HG03460 (cell line): Measurements from ENCODE around the gene NRBF2.
"Not testable (repeated sequence)": the region's sequence is repeated elsewhere in the genome, so short reads cannot be mapped to it uniquely, and the experiment has no call there.

ENCODE experiments used
- ATAC-seq: cut with Tn5 transposase; IDR thresholded peaks from one replicate; pipeline ENCODE4 v1.9.1; 2021; ENCODE audit not compliant: unreplicated experiment

Gene NRBF2

GRCh38 chr10:63116452-63117072 is 16.6 kb upstream of the NRBF2 start:
- ATAC-seq = no peak

DNA sequence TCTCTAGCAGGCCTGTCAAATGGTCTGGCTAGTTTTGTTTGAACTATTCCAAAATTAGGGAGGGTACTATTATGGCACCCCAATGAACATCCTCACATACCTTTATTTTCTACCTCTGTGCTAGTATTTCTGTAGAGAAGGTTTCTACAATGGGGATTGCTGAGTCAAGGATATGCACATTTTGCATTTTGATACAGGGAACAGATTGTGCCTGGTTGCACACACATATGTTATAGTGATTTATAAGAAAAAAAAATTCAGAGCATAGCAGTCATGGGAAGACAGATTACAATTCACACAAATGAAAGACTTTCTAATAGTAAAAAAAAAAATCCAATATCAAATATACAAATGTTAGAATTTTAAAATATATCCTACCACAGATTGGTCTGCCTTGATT is 14.1 kb upstream of the NRBF2 start:
- no peak for ATAC-seq

- ATAC-seq = no peak
Observed at GRCh38 chr10:63120554-63120953, 12.6 kb upstream of the NRBF2 start.

DNA sequence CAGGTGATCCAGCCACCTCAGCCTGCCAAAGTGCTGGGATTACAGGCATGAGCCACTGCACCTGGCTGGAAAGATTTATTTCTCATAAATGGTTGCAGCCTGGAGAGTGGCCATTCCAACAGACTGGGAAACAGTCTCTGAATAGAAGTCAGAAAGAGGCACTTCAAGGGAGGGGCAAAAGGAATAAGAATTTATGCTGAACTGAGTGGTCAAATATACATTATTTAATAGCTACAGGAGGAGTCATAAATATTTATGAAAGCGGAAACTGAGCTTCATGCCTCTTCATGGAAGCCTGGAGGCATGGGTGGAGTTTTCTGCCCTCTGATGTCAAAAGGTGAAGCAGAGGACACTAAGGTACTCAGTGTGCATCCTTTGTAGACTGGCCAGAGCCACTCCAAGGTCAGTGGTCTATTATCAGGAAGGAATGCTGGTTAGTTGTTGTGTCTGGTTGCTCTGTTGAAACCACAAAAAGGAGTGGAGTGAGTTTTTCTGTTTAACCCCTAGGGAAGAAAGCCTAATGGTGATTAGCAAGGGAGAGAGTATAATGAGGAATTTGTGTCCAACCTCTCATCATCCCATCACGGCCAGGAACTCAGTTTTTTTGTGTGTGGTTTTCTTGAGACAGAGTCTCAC is 9.3 kb upstream of the NRBF2 start:
- ATAC-seq = no peak

- no peak for ATAC-seq
Observed at GRCh38 chr10:63125459-63125858, 7.7 kb upstream of the NRBF2 start.

GRCh38 chr10:63128443-63128842 is 4.7 kb upstream of the NRBF2 start:
- ATAC-seq = no peak

DNA sequence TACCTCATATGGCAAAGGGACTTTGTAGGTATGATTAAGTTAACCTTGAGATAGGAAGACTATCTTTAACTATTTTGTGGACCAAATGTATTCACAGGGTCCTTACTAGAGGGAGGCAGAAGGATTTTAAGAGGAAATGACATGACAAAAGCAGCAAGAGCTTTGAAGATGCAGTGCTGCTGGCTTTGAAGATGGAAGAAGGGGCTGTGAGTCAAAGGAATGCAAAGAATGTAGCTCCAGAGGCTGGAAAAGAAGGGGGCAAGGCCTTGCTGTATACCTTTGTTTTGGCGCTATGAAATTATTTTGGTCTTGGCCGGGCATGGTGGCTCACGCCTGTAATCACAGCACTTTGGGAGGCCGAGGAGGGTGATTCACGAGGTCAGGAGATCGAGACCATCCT is 3.2 kb upstream of the NRBF2 start:
- ATAC-seq = no peak

DNA sequence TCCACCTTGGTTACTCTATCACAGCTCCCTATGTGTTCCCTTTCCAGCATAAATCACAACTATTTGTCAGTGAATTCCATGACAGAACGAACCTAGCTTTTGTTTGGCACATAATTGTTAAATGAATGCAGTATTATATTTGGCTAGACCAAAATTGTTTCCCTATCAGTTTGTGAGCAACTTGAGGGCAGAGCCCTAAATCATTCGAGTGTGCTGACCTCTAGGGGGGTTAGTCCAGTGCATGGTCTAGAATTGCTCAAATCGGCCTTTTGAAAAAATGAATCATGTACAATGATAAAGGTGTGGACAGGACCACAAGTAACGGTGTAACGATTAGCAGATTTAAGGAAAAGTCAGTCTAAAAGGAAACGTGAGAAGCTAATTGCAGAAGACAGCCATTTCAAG is 475 bp upstream of the NRBF2 start:
- no peak for ATAC-seq

DNA sequence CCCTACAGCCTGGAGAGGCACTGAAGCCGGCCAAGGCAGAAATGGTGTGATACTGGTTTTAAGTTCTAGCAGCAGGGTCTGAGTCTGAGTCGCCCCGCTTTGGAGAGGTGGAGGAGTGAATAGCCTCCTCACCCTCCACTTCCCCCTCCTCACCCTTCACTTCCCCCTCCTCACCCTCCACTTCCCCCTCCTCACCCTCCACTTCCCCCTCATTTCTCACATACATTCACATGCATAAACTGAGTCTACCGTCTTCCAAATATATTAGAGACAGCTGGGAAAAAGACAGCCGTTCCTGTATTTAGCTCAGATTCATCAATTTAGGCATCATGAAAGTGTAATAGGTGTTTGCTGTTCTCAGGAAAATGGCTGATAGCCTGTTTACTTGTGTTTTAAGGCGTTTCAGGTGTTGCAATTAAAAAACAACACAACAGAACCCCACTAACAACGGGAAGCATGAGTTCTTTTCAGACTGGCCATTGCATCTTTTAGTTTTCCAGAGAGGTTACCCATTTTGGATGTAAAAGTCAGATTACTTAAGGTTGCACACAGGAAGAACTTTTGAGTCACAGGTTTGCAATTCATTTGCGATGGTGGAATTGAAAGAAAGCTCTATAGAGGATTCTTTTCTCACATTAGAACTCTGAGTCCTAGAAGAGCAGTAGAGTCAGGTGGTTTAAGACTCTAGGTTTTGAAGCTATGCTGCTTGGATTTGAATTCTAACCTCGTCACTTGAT is 861 bp downstream of the NRBF2 start:
- no peak for ATAC-seq

DNA sequence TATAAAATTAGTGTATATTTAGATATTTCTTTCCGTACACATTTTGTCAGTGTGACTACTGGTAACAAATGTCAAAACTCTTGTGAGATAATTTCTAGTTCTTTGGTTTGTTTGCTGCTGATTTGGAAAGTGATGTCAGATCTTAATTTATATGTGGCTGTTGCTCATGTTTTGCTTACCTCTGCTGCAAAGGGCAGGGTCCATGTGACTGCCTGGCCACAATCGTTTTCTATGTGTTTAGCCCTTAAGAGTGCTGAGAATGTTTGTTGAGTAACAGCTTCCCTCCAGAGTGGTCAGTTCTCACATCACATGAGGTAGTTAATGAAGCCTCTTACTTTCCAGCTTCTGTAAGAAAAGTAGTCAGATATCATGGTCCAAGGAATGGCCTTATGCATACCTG is 4.2 kb downstream of the NRBF2 start:
- ATAC-seq = no peak

DNA sequence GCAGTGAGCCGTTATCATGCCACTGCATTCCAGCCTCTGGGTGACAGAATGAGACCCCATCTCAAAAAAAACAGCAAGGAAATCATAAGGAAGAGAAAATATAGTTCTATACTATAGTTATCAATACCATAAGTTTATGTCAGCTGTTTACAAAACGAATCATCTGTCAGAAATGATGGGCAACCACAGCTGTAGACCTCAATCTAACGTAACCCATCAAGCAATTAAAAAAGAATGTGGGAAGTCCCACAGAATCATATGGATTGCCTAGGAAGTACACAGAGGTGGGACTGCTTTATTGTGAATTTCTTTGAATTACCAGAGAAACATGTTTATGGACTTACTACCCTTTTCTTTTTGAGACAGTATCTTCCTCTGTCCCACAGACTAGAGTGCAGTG is 6.9 kb downstream of the NRBF2 start:
- ATAC-seq = no peak

GRCh38 chr10:63142136-63142535 is 9.0 kb downstream of the NRBF2 start:
- ATAC-seq = no peak

- ATAC-seq = no peak
Observed at GRCh38 chr10:63143987-63144386, 10.9 kb downstream of the NRBF2 start.

- no peak for ATAC-seq
Observed at GRCh38 chr10:63145782-63146181, 12.7 kb downstream of the NRBF2 start.

DNA sequence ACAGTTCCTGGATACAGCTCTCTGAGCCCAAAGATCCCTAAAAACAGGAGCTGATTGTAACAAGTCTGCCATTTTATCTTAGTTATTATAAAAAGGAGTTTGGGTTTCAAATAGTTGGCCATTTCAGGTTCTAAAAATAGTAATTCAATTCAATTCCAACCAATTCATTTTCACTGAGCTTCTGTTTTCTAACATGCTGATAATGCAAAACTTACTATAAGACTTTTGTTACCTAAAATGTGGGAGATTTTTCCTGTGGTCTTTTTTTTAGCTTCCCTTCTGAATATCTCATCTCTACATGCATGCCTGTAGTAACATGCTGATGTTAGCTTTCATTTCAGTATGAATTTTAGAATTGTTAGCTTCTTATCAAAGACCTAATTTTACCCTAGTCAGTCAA is 13.4 kb downstream of the NRBF2 start:
- ATAC-seq = no peak

DNA sequence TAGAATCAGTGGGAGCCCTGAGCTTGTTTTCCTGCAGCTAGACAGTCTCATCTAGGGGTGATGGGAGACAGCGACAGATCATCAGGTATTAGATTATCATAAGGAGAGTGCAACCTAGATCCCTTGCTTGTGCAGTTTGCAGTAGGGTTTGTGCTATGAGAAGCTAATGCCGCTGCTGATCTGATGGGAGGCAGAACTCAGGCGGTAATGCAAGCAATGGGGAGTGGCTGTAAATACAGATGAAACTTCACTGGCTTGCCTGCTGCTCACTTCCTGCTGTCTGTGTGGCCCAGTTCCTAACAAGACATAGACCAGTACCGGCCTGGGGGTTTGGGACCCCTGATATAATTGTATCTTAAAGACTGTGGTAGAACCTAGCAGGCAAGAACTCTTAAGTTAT is 17.6 kb downstream of the NRBF2 start:
- ATAC-seq = no peak

DNA sequence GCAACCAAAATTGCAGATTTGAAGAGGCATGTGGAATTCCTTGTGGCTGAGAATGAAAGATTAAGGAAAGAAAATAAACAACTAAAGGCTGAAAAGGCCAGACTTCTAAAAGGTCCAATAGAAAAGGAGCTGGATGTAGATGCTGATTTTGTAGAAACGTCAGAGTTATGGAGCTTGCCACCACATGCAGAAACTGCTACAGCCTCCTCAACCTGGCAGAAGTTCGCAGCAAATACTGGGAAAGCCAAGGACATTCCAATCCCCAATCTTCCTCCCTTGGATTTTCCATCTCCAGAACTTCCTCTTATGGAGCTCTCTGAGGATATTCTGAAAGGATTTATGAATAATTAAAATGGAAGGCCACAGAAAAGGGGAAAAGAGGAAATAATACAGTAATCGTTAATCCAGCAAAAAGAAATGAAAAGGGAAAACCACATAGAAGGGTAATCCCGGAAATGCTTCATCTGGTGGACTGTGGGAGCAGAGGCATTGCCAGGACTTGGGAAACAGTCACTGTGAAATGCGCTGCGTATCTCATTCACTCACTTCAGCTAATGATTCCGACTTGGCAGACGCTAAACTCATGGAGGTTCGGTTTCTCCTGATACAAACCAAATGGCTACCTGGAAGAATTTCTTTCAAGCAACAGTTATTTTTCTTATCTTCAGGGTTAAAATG is 20.9 kb downstream of the NRBF2 start:
- not testable (repeated sequence) for ATAC-seq

DNA sequence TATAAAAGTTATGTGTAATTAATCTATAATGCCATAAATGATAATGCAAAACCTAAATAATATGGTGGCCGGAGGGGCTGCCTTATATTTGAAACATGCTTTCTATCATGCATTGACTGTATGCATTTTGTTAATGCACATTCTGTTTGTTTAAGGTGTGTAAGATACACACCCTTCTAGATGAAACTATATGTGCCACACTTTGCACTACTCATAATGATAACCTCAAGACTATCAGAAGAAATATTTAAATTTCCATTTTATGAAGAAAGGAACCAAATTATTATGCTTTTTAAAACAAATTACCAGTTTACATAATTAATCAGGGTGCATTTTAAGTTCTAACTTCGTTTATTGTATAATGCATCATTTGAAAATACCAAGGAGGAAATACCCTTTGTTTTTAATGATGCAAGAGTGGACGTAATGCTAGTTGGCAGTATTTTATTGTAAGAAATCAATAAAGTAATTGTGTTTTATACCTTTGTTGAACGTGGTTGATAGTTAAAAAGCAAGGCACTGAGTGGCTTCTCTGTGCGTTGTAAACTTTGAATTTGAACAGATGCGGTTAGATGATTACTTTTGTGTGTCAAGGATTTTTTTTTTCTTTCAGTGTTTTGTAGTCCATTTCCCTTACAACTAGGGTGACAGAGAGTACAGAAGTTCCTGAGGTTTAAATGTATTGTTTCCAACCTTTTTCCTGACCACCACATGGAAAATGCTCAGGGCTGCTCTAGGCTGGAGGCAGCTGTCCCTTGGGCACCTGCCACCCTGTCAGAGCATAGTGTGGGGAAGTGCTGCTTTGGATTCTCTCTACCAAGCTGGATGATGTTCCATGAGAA is 21.6 kb downstream of the NRBF2 start:
- ATAC-seq = no peak

DNA sequence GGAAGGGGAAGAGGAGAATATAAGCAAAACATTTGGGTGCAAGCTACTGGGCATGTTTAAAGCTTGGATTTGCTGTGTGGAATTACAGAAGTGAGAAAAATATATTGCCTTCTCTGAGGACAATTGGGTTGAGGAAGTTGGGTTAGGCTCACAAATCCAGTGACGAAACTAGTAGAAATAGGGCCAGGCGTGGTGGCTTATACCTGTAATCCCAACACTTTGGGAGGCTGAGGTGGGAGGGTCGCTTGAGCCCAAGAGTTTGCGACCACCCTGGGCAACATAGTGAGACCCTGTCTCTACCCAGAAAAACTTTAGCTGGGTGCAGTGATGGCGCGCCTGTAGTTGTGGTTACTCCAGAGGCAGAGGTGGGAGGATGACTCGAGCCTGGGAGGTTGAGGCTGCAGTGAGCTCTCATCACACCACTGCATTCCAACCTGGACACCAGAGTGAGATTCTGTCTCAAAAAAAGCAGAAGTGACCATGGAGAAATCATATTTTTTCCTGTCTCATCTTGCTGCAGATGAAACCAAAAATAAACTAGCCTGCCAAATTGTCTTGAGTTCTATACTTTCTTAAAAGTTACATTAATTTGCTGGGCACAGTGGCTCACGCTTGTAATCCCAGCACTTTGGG is 22.4 kb downstream of the NRBF2 start:
- ATAC-seq = no peak

GRCh38 chr10:63156236-63156635 is 23.1 kb downstream of the NRBF2 start:
- no peak for ATAC-seq
